Inferior parietal cortex (tissue), 1 donor: ENCODE data around the gene KRT6A.

Source experiments
- DNase-seq: peaks from one replicate; pipeline ENCODE4 v3.0.0-alpha.2; 2016; ENCODE audit errors: extremely low spot score

KRT6A gene

GRCh38 chr12:52493172-52493571 lies at the start of gene KRT6A:
TSS of gene KRT6A (minus strand) at chr12:52493257. CDS start at chr12:52493188, 69 bp downstream.
- DNase-seq = no peak

- DNase-seq = no peak
These were observed 49.1 kb upstream of the KRT6A start for GRCh38 chr12:52542157-52542556.

- DNase-seq = no peak
These were observed 48.7 kb upstream of the KRT6A start for GRCh38 chr12:52541709-52542108.

GRCh38 chr12:52540531-52540930 lies 47.5 kb upstream of the KRT6A start:
- DNase-seq = no peak

- no peak for DNase-seq
These were observed 46.7 kb upstream of the KRT6A start for GRCh38 chr12:52539821-52540173.

GRCh38 chr12:52539083-52539820 lies 46.2 kb upstream of the KRT6A start:
- no peak for DNase-seq

GRCh38 chr12:52537101-52537500 lies 44.0 kb upstream of the KRT6A start:
- DNase-seq = no peak

- DNase-seq = no peak
These were observed 42.5 kb upstream of the KRT6A start for GRCh38 chr12:52535574-52535973.

- DNase-seq = no peak
These were observed 41.4 kb upstream of the KRT6A start for GRCh38 chr12:52534482-52534881.

GRCh38 chr12:52533686-52534470 lies 40.8 kb upstream of the KRT6A start:
- DNase-seq = no peak

- DNase-seq = no peak
These were observed 39.6 kb upstream of the KRT6A start for GRCh38 chr12:52532636-52533035.

GRCh38 chr12:52531566-52532300 lies 38.7 kb upstream of the KRT6A start:
- DNase-seq = no peak

- DNase-seq = no peak
These were observed 37.8 kb upstream of the KRT6A start for GRCh38 chr12:52530905-52531304.

- DNase-seq = no peak
These were observed 37.3 kb upstream of the KRT6A start for GRCh38 chr12:52530366-52530765.

- no peak for DNase-seq
These were observed 36.8 kb upstream of the KRT6A start for GRCh38 chr12:52529846-52530245.

- no peak for DNase-seq
These were observed 36.4 kb upstream of the KRT6A start for GRCh38 chr12:52529417-52529816.

- DNase-seq = no peak
These were observed 35.6 kb upstream of the KRT6A start for GRCh38 chr12:52528641-52529143.

GRCh38 chr12:52527121-52527800 lies 34.2 kb upstream of the KRT6A start:
- DNase-seq = no peak

GRCh38 chr12:52526511-52526951 lies 33.5 kb upstream of the KRT6A start:
- DNase-seq = no peak

GRCh38 chr12:52525661-52526499 lies 32.8 kb upstream of the KRT6A start:
- DNase-seq = no peak
